Measurements from ENCODE around the gene MAX. TPM values are rescaled to one million over a fixed set of nuclear protein-coding genes. Genes with fewer than 3 reads are reported as not detected.

MAX gene
- total RNA-seq, 1 donor, result 57.9 TPM

GRCh38 chr14:65052832-65053231 is 49.5 kb downstream of the MAX start:
- no peak overlapping the region for H3K4me3 ChIP-seq (ENCODE audit: low read depth, low read length)
- DNase-seq (ENCODE audit: low read depth), result no peak
- no peak for TF ChIP-seq CTCF (IDR thresholded peaks at IDR 0.05; ENCODE audit: insufficient read depth, low read depth, low read length)

- no peak for DNase-seq (ENCODE audit: low read depth)
- no peak overlapping the region for H3K4me3 ChIP-seq (ENCODE audit: low read depth, low read length)
- no peak for TF ChIP-seq CTCF (IDR thresholded peaks at IDR 0.05; ENCODE audit: insufficient read depth, low read depth, low read length)
Measured at GRCh38 chr14:65045709-65046108, 56.6 kb downstream of the MAX start.

GRCh38 chr14:65045006-65045405 is 57.3 kb downstream of the MAX start:
- H3K4me3 ChIP-seq (ENCODE audit: low read depth, low read length), result no peak overlapping the region
- DNase-seq (ENCODE audit: low read depth), result no peak
- no peak for TF ChIP-seq CTCF (IDR thresholded peaks at IDR 0.05; ENCODE audit: insufficient read depth, low read depth, low read length)

GRCh38 chr14:65044596-65044959 is 57.7 kb downstream of the MAX start:
- TF ChIP-seq CTCF (IDR thresholded peaks at IDR 0.05; ENCODE audit: insufficient read depth, low read depth, low read length), result no peak
- no peak overlapping the region for H3K4me3 ChIP-seq (ENCODE audit: low read depth, low read length)
- DNase-seq (ENCODE audit: low read depth), result peak; percentile 19

- TF ChIP-seq CTCF (IDR thresholded peaks at IDR 0.05; ENCODE audit: insufficient read depth, low read depth, low read length), result no peak
- no peak overlapping the region for H3K4me3 ChIP-seq (ENCODE audit: low read depth, low read length)
Measured at GRCh38 chr14:65043893-65044595, 58.3 kb downstream of the MAX start.

GRCh38 chr14:65042731-65043372 is 59.5 kb downstream of the MAX start:
- no peak for DNase-seq (ENCODE audit: low read depth)
- no peak overlapping the region for H3K4me3 ChIP-seq (ENCODE audit: low read depth, low read length)
- no peak for TF ChIP-seq CTCF (IDR thresholded peaks at IDR 0.05; ENCODE audit: insufficient read depth, low read depth, low read length)

More at GRCh38 chr14:65043893-65044595, 58.3 kb downstream of the MAX start:
- DNase-seq (ENCODE audit: low read depth), result no peak
